HL-60 (cell line): ENCODE data around the gene LSM10.

Source experiments
- DNase-seq, 2 experiments: peaks; one replicate each; pipeline ENCODE4 v3.0.0-alpha.2; 2010 to 2020; ENCODE audit warnings: low read depth in 1 of 2, low spot score in 1 of 2
- H3K27ac ChIP-seq: fragments of 250-450 bp; sonication (Bioruptor Pico); replicated peaks from 2 replicates; pipeline ENCODE4 v1.5.1; 2020; ENCODE audit warnings: mild to moderate bottlenecking, moderate library complexity
- H3K27me3 ChIP-seq: fragments of 250-450 bp; sonication (Bioruptor Pico); 2 replicates; pipeline ENCODE4 v1.5.1; 2021; ENCODE audit warnings: mild to moderate bottlenecking, moderate library complexity; ENCODE audit not compliant: insufficient read depth, poor library complexity, severe bottlenecking
- H3K4me3 ChIP-seq: replicated peaks from 2 replicates; pipeline ENCODE4 v1.5.1; 2011; ENCODE audit warnings: mild to moderate bottlenecking, control low read depth, low read length; ENCODE audit not compliant: insufficient read depth
- GABPA ChIP-seq: IDR thresholded peaks from 2 replicates; pipeline ENCODE4 v1.6.1; 2012; ENCODE audit warnings: low read depth
- POLR2AphosphoS5 ChIP-seq: IDR thresholded peaks from 2 replicates; pipeline ENCODE4 v1.6.1; 2012; ENCODE audit warnings: low read depth
- REST ChIP-seq: IDR thresholded peaks from 2 replicates; pipeline ENCODE4 v1.6.1; 2012; ENCODE audit warnings: low read depth; ENCODE audit not compliant: insufficient replicate concordance
- SPI1 ChIP-seq: IDR thresholded peaks from 2 replicates; pipeline ENCODE4 v1.6.1; 2012; ENCODE audit warnings: low read depth, mild to moderate bottlenecking, borderline replicate concordance
- TF ChIP-seq, protein P1 (sequence below): IDR thresholded peaks from one replicate; pipeline ENCODE4 v1.5.1; 2011; ENCODE audit warnings: low read length, control low read depth, inconsistent platforms; ENCODE audit not compliant: insufficient read depth

The LSM10 gene

DNA sequence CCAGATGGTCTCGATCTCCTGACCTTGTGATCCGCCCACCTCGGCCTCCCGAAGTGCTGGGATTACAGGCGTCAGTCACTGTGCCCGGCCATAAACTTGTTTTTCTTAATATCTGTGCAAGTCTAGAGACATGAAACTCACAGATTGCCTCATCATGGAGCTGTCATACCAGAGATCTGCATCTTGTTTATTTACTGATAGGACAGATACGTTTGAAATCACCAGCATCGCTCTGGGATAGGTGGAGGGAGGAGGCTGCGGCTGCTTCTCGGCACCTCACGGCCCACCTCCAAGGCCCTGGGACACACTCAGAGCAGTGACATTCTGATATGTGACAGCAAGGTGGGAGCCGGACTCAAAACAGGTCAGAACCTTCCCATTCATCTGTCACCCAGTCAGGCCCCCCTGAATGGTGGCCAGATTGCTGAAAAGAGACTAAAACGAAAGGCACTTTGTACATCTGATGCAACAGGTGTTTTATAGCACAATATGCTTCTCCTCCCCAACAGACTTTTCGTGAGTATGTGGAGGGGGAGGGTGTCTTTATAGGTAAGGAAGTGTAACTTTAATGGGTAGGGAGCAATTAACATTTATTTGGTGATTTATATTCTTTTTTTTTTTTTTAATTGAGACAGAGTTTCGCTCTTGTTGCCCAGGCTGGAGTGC is 18.1 kb upstream of the LSM10 start:
- Histone ChIP-seq H3K4me3 (no peak overlapping the region), H3K27me3 (no peaks in the 10 kb centered on the region), H3K27ac (no peak overlapping the region)
- no peak for DNase-seq
- TF ChIP-seq GABPA (no peak), SPI1 (no peak), REST (no peak), POLR2AphosphoS5 (no peak)
- TF ChIP-seq, protein P1, sequence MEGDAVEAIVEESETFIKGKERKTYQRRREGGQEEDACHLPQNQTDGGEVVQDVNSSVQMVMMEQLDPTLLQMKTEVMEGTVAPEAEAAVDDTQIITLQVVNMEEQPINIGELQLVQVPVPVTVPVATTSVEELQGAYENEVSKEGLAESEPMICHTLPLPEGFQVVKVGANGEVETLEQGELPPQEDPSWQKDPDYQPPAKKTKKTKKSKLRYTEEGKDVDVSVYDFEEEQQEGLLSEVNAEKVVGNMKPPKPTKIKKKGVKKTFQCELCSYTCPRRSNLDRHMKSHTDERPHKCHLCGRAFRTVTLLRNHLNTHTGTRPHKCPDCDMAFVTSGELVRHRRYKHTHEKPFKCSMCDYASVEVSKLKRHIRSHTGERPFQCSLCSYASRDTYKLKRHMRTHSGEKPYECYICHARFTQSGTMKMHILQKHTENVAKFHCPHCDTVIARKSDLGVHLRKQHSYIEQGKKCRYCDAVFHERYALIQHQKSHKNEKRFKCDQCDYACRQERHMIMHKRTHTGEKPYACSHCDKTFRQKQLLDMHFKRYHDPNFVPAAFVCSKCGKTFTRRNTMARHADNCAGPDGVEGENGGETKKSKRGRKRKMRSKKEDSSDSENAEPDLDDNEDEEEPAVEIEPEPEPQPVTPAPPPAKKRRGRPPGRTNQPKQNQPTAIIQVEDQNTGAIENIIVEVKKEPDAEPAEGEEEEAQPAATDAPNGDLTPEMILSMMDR, result no peak

DNA sequence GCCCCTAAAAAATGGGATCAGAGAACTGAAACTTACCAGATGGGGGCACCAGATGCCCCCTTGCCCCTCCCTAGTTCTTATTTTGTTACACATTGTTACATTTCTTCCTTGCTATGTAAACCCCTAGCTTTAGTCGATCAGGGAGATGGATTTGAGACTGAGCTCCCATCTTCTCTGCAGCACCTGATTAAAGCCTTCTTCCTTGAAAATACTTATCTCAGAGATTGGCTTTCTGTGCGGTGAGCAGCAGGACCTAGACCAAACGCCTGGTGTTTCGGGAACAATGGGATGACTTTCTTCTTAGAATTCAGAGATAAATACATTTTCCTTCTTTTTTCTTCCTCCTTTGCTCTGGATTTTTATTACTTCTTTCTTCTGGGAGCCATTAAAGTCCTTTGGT is 16.7 kb upstream of the LSM10 start:
- TF ChIP-seq GABPA (no peak), SPI1 (no peak), REST (no peak)
- TF ChIP-seq, protein P1, result no peak
- Histone ChIP-seq H3K4me3 (no peak overlapping the region), H3K27me3 (no peaks in the 10 kb centered on the region), H3K27ac (no peak overlapping the region)
- DNase-seq, result no peak

DNA sequence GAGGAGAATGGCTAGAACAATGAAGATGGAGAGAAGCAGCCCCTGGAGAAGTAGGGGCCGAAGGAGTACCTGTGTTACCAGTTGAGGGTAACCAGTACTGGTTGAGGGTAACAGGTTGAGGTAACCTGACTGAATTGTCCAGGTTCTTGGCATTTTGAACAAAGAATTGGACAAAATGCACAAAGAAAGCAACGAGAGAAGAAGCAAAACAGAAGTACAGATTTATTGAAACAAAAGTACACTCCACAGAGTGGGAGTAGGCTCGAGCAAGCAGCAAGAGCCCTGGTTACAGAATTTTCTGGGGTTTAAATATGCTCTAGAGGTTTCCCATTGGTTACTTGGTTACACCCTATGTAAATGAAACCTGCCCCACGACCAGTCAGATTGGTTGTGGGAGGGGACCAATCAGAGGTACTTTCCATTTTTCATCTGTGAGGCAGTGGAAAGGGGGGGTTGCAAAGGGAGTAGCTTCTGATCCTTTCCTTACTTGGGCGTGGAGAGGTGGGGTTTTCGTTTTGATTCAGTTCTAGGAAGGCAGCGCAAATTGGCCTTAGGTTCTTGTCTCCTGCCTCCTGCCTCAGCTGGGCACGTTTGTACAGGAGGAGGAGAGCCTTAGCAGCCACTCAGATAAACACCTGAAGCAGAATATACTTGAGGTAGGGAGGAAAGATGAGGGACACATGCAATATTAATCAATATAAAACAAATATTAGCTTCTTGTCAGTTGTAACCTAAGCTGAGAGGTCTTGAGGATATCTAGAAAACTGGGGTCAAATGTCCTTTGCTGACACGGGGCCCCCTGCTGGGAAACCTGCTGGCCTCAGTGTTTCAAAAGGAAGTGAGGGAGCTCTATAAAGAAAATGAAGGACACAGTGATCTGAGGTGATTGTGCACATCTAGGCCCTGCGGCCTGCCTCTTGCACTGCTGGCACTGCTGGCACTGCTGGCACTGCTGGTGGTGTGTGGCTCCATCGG is 14.3 kb upstream of the LSM10 start:
- DNase-seq, result no peak
- Histone ChIP-seq H3K4me3 (no peak overlapping the region), H3K27ac (no peak overlapping the region), H3K27me3 (no peaks in the 10 kb centered on the region)
- TF ChIP-seq SPI1, result no peak
- TF ChIP-seq, protein P1, result no peak
- no peak for TF ChIP-seq REST
- TF ChIP-seq GABPA, result no peak
- no peak for TF ChIP-seq POLR2AphosphoS5
